Ovary (tissue), 9 donors: ENCODE measurements around the gene LRCH1. TPM values are rescaled to one million over a fixed set of nuclear protein-coding genes. Genes with fewer than 3 reads are reported as not detected.

Experiments used
- DNase-seq, 5 donors: peaks; one replicate each; pipeline ENCODE4 v3.0.0-alpha.2; 2019 to 2020
- H3K27ac ChIP-seq, 2 donors: fragments of 200-600 bp; one replicate each; pipeline versions ENCODE4 v1.5.1 to v1.8.0; 2019 to 2022
- H3K27me3 ChIP-seq: fragments of 200-600 bp; one replicate; pipeline ENCODE4 v1.8.0; 2022
- H3K36me3 ChIP-seq: fragments of 200-600 bp; sonication (generic); one replicate; pipeline ENCODE4 v1.5.1; 2019
- H3K4me1 ChIP-seq: one replicate; pipeline ENCODE4 v1.8.1; 2013; ENCODE audit warnings: mild to moderate bottlenecking, moderate library complexity; ENCODE audit not compliant: insufficient read depth
- H3K4me3 ChIP-seq: fragments of 200-600 bp; sonication (generic); one replicate; pipeline ENCODE4 v1.5.1; 2017
- H3K9me3 ChIP-seq, 2 donors: fragments of 200-600 bp in 1 of 2; sonication (generic) in 1 of 2; one replicate each; pipeline versions ENCODE4 v1.5.1 to v1.8.1; 2013 to 2019; ENCODE audit warnings: mild to moderate bottlenecking in 1 of 2, moderate library complexity in 1 of 2
- EP300 ChIP-seq: sonication (generic); formaldehyde crosslinking; IDR thresholded peaks from one replicate; pipeline ENCODE4 v1.6.1; 2017; ENCODE audit warnings: antibody characterized with exemption
- POLR2A ChIP-seq: fragments of 450-650 bp; IDR thresholded peaks from one replicate; pipeline ENCODE4 v1.6.1; 2017; ENCODE audit warnings: antibody characterized with exemption, mild to moderate bottlenecking, moderate library complexity
- WGBS, 3 donors: extraction: QIAGEN DNeasy Blood & Tissue Kit in 1 of 3; methylation state at CpG; one replicate each; pipeline versions ENCODE4 v1.1.5 to v1.1.7; 2013 to 2017; 5-methylcytosine and 5-hydroxymethylcytosine counted together
- intact Hi-C, 4 donors: fragments of 100-400 bp; cut with DNase I; formaldehyde crosslinking; loops; one replicate each; pipeline versions ENCODE4 v1.11.0 to v1.15.1; 2022 to 2023
- polyA plus RNA-seq, 2 donors: library from polyadenylated mRNA; stranded (reverse); fragments of 200-250 nt in 1 of 2; fragments of 350-450 nt in 1 of 2; fragmentation: Illumina TruSeq in 1 of 2; extraction: RNeasy Lipid Tissue Mini Kit (QIAGEN cat#74804) in 1 of 2; gene quantifications; one replicate each; pipeline ENCODE4 v1.2.3, GENCODE V29; 2013 to 2014
- total RNA-seq, 7 donors: library from RNA; depleted of rRNA in 2 of 7; stranded (reverse); fragments of >200 nt in 2 of 7; fragmentation: NEBNext Ultra II Directional in 3 of 7; extraction: Animal tissue kit (Norgen Biotek cat#: 25700) in 3 of 7; gene quantifications; one replicate each; pipeline versions ENCODE4 v1.1.0 to v1.2.4, GENCODE V29; 2016 to 2023
- TF ChIP-seq, protein P1 (sequence below), 3 donors: fragments of 450-650 bp in 2 of 3; fragments of 200-600 bp in 1 of 3; IDR thresholded peaks; one replicate each; pipeline versions ENCODE4 v1.5.1 to v1.8.0; 2016 to 2022; ENCODE audit warnings: antibody characterized with exemption in 3 of 3, mild to moderate bottlenecking in 1 of 3
- donor health status: DM: no; HTN: no; CAD: no; lungs with moderate emphysema.
- donor health status: DM: no; HTN: no; CAD: no.
- donor health status: Bipolar disorder and iron deficiency.
- donor health status: DM: yes; HTN: yes; CAD: no.
- donor health status: DM: no; HTN: no; CAD: no.
- donor health status: DM: yes; HTN: yes; CAD: no.

Gene LRCH1
- total and polyA plus RNA-seq, 9 donors = 7.6 to 19.3 (median 15.8) TPM

- Histone ChIP-seq H3K4me1 (no peaks in the 10 kb centered on the region), H3K4me3 (no peak overlapping the region), H3K36me3 (no peaks in the 10 kb centered on the region), H3K27me3 (no peaks in the 10 kb centered on the region), H3K27ac (no peak overlapping the region), H3K9me3 (no peaks in the 10 kb centered on the region)
- DNase-seq = no peak
- WGBS, 3 donors = 70 to 72% (median 72%) methylated on average over 2 of the region's 2 CpGs
- intact Hi-C loops = no loop called here
- TF ChIP-seq, protein P1, sequence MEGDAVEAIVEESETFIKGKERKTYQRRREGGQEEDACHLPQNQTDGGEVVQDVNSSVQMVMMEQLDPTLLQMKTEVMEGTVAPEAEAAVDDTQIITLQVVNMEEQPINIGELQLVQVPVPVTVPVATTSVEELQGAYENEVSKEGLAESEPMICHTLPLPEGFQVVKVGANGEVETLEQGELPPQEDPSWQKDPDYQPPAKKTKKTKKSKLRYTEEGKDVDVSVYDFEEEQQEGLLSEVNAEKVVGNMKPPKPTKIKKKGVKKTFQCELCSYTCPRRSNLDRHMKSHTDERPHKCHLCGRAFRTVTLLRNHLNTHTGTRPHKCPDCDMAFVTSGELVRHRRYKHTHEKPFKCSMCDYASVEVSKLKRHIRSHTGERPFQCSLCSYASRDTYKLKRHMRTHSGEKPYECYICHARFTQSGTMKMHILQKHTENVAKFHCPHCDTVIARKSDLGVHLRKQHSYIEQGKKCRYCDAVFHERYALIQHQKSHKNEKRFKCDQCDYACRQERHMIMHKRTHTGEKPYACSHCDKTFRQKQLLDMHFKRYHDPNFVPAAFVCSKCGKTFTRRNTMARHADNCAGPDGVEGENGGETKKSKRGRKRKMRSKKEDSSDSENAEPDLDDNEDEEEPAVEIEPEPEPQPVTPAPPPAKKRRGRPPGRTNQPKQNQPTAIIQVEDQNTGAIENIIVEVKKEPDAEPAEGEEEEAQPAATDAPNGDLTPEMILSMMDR (IDR thresholded peaks at IDR 0.05) = no peak
- TF ChIP-seq EP300 (no peak), POLR2A (no peak)
Measured at GRCh38 chr13:46743191-46743590, 190.2 kb downstream of the LRCH1 start.

- H3K9me3 ChIP-seq = no peaks in the 10 kb centered on the region
- H3K4me1 ChIP-seq = no peaks in the 10 kb centered on the region
- TF ChIP-seq EP300 (no peak), POLR2A (no peak)
- TF ChIP-seq, protein P1 (IDR thresholded peaks at IDR 0.05) = no peak
- intact Hi-C loops = no loop called here
- no peak overlapping the region for H3K27ac ChIP-seq
- no peak overlapping the region for H3K4me3 ChIP-seq
- WGBS, 3 donors = 94 to 99% (median 95%) methylated on average over 4 of the region's 4 CpGs
- no peaks in the 10 kb centered on the region for H3K36me3 ChIP-seq
- no peak for DNase-seq
- no peaks in the 10 kb centered on the region for H3K27me3 ChIP-seq
Measured at GRCh38 chr13:46745062-46745461, 192.1 kb downstream of the LRCH1 start.

GRCh38 chr13:46745706-46746105, 192.7 kb downstream of the LRCH1 start:
- intact Hi-C loops = no loop called here
- H3K36me3 ChIP-seq = no peaks in the 10 kb centered on the region

GRCh38 chr13:46747031-46747820, 194.3 kb downstream of the LRCH1 start:
- no peak for DNase-seq
- WGBS, 3 donors = 96 to 98% (median 97%) methylated on average over 8 of the region's 8 CpGs
- TF ChIP-seq EP300 = no peak
- TF ChIP-seq, protein P1 (IDR thresholded peaks at IDR 0.05) = no peak
- TF ChIP-seq POLR2A = no peak
- Histone ChIP-seq H3K4me1 (no peaks in the 10 kb centered on the region), H3K9me3 (no peaks in the 10 kb centered on the region), H3K27ac (no peak overlapping the region), H3K27me3 (no peaks in the 10 kb centered on the region), H3K4me3 (no peak overlapping the region), H3K36me3 (no peaks in the 10 kb centered on the region)
- intact Hi-C loops = no loop called here

More at GRCh38 chr13:46745706-46746105, 192.7 kb downstream of the LRCH1 start:
- Histone ChIP-seq H3K27ac (no peak overlapping the region), H3K4me1 (no peaks in the 10 kb centered on the region), H3K9me3 (no peaks in the 10 kb centered on the region), H3K4me3 (no peak overlapping the region), H3K27me3 (no peaks in the 10 kb centered on the region)
- WGBS, 3 donors = 92 to 97% (median 95%) methylated on average over 4 of the region's 4 CpGs
- TF ChIP-seq, protein P1 (IDR thresholded peaks at IDR 0.05) = no peak
- no peak for TF ChIP-seq POLR2A
- no peak for TF ChIP-seq EP300
- DNase-seq = no peak
